HG03064 (cell line): ENCODE measurements around the gene EIF1AD.

Source experiments
- ATAC-seq: cut with Tn5 transposase; IDR thresholded peaks from one replicate; pipeline ENCODE4 v1.9.1; 2021; ENCODE audit warnings: low read depth; ENCODE audit not compliant: unreplicated experiment

EIF1AD gene

DNA sequence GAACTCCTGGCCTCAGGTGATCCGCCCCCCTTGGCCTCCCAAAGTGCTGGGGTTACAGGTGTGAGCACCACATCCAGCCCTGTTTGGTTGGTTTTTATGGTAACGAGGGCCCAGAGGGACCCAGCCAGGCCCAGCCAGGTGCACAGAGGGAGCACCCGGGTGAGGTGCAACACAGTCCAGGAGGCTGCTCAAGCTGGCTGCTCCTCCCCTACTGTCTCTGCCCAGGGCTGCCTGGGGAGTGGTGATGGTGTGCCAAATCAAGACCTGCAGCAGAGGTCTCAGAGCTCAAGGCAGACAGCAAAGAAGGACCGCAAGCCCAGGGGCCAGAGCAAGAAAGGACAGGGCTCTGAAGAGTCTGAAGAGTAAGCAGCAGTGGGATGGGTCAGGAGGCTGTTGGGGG, 55.3 kb downstream of the EIF1AD start:
- ATAC-seq, result no peak
